ENCODE measurements around the gene LGR5. TPM values are rescaled to one million over a fixed set of nuclear protein-coding genes. Genes with fewer than 3 reads are reported as not detected.

LGR5 gene
- total RNA-seq, 1 donor from 2014 or later: 0.32 TPM

- no peaks in the 10 kb centered on the region for H3K79me2 ChIP-seq (ENCODE audit: insufficient read depth, low read length)
- no peak overlapping the region for H3K4me3 ChIP-seq (ENCODE audit: insufficient read depth, low read depth, low read length)
- FAIRE-seq: no peak
- H3K9me3 ChIP-seq (ENCODE audit: insufficient read depth, low read depth, low read length): no peaks in the 10 kb centered on the region
- peak overlapping the region; percentile 8 for H3K27ac ChIP-seq (ENCODE audit: low read depth, low read length)
- Mint-ChIP-seq H3K4me3 (ENCODE audit: unreplicated experiment) (no peak overlapping the region), H3K9me3 (ENCODE audit: unreplicated experiment) (no peaks in the 10 kb centered on the region), H3K4me1 (ENCODE audit: low read depth, unreplicated experiment) (no peaks in the 10 kb centered on the region), H3K36me3 (ENCODE audit: low read depth, unreplicated experiment) (no peaks in the 10 kb centered on the region), H3K27me3 (ENCODE audit: low read depth, unreplicated experiment) (peaks cover 12% of the 10 kb centered on the region), H3K27ac (ENCODE audit: unreplicated experiment) (no peak overlapping the region)
- H3K27me3 ChIP-seq (ENCODE audit: insufficient read depth, low read length): peaks cover 3% of the 10 kb centered on the region
- H3K4me1 ChIP-seq (ENCODE audit: insufficient read depth, low read length): no peaks in the 10 kb centered on the region
- H3K9ac ChIP-seq (ENCODE audit: low read length): no peak overlapping the region
- H3K36me3 ChIP-seq (ENCODE audit: insufficient read depth, low read length): no peaks in the 10 kb centered on the region
- TF ChIP-seq EZH2 (IDR thresholded peaks at IDR 0.05; ENCODE audit: insufficient read depth, low read length) (no peak), CTCF (IDR thresholded peaks at IDR 0.05; ENCODE audit: insufficient read depth, low read depth, low read length) (no peak)
- no peaks in the 10 kb centered on the region for H4K20me1 ChIP-seq (ENCODE audit: insufficient read depth, low read length)
- no peak overlapping the region for H2AFZ ChIP-seq (ENCODE audit: low read depth, low read length)
- peak; percentile 14 for DNase-seq (ENCODE audit: low read depth)
- H3K4me2 ChIP-seq (ENCODE audit: low read length): peak overlapping the region; percentile 32
These were observed 13.1 kb upstream of the LGR5 start for GRCh38 chr12:71426300-71427047.

- Histone ChIP-seq H3K27me3 (ENCODE audit: insufficient read depth, low read length) (peaks cover 3% of the 10 kb centered on the region), H3K4me1 (ENCODE audit: insufficient read depth, low read length) (no peaks in the 10 kb centered on the region), H3K27ac (ENCODE audit: low read depth, low read length) (peak overlapping the region; percentile 16), H3K4me2 (ENCODE audit: low read length) (no peak overlapping the region), H2AFZ (ENCODE audit: low read depth, low read length) (no peak overlapping the region), H3K4me3 (ENCODE audit: insufficient read depth, low read depth, low read length) (no peak overlapping the region), H3K79me2 (ENCODE audit: insufficient read depth, low read length) (no peaks in the 10 kb centered on the region), H4K20me1 (ENCODE audit: insufficient read depth, low read length) (no peaks in the 10 kb centered on the region), H3K36me3 (ENCODE audit: insufficient read depth, low read length) (no peaks in the 10 kb centered on the region), H3K9me3 (ENCODE audit: insufficient read depth, low read depth, low read length) (peaks cover 4% of the 10 kb centered on the region), H3K9ac (ENCODE audit: low read length) (no peak overlapping the region)
- no peak for DNase-seq (ENCODE audit: low read depth)
- Mint-ChIP-seq H3K4me1 (ENCODE audit: low read depth, unreplicated experiment) (no peaks in the 10 kb centered on the region), H3K9me3 (ENCODE audit: unreplicated experiment) (peaks cover 8% of the 10 kb centered on the region), H3K27me3 (ENCODE audit: low read depth, unreplicated experiment) (peaks cover 4% of the 10 kb centered on the region), H3K4me3 (ENCODE audit: unreplicated experiment) (no peak overlapping the region), H3K36me3 (ENCODE audit: low read depth, unreplicated experiment) (peaks cover 2% of the 10 kb centered on the region), H3K27ac (ENCODE audit: unreplicated experiment) (no peak overlapping the region)
- no peak for FAIRE-seq
- TF ChIP-seq CTCF (IDR thresholded peaks at IDR 0.05; ENCODE audit: insufficient read depth, low read depth, low read length) (no peak), EZH2 (IDR thresholded peaks at IDR 0.05; ENCODE audit: insufficient read depth, low read length) (no peak)
These were observed 8.8 kb upstream of the LGR5 start for GRCh38 chr12:71430756-71431155.

- no peak overlapping the region for H3K4me3 Mint-ChIP-seq (ENCODE audit: unreplicated experiment)
- no peaks in the 10 kb centered on the region for H3K4me1 Mint-ChIP-seq (ENCODE audit: low read depth, unreplicated experiment)
- no peak overlapping the region for H2AFZ ChIP-seq (ENCODE audit: low read depth, low read length)
- peaks cover 2% of the 10 kb centered on the region for H3K36me3 Mint-ChIP-seq (ENCODE audit: low read depth, unreplicated experiment)
- H4K20me1 ChIP-seq (ENCODE audit: insufficient read depth, low read length): no peaks in the 10 kb centered on the region
- H3K9ac ChIP-seq (ENCODE audit: low read length): no peak overlapping the region
- no peaks in the 10 kb centered on the region for H3K27me3 ChIP-seq (ENCODE audit: insufficient read depth, low read length)
- H3K27me3 Mint-ChIP-seq (ENCODE audit: low read depth, unreplicated experiment): peaks cover 4% of the 10 kb centered on the region
- no peak overlapping the region for H3K4me3 ChIP-seq (ENCODE audit: insufficient read depth, low read depth, low read length)
- no peak overlapping the region for H3K4me2 ChIP-seq (ENCODE audit: low read length)
- H3K9me3 Mint-ChIP-seq (ENCODE audit: unreplicated experiment): peaks cover 8% of the 10 kb centered on the region
- H3K4me1 ChIP-seq (ENCODE audit: insufficient read depth, low read length): no peaks in the 10 kb centered on the region
- no peak overlapping the region for H3K27ac ChIP-seq (ENCODE audit: low read depth, low read length)
- TF ChIP-seq CTCF (IDR thresholded peaks at IDR 0.05; ENCODE audit: insufficient read depth, low read depth, low read length) (no peak), EZH2 (IDR thresholded peaks at IDR 0.05; ENCODE audit: insufficient read depth, low read length) (no peak)
- H3K79me2 ChIP-seq (ENCODE audit: insufficient read depth, low read length): no peaks in the 10 kb centered on the region
- no peak overlapping the region for H3K27ac Mint-ChIP-seq (ENCODE audit: unreplicated experiment)
- no peak for FAIRE-seq
- DNase-seq (ENCODE audit: low read depth): no peak
- no peaks in the 10 kb centered on the region for H3K36me3 ChIP-seq (ENCODE audit: insufficient read depth, low read length)
- H3K9me3 ChIP-seq (ENCODE audit: insufficient read depth, low read depth, low read length): peaks cover 14% of the 10 kb centered on the region
These were observed 7.6 kb upstream of the LGR5 start for GRCh38 chr12:71431991-71432390.
